Tibial artery (tissue), 4 donors: Measurements from ENCODE around the gene NHERF1.

Source experiments
- DNase-seq, 2 donors: peaks; one replicate each; pipeline ENCODE4 v3.0.0-alpha.2; 2019
- H3K27ac ChIP-seq, 2 donors: fragments of 200-600 bp; sonication (generic) in 1 of 2; 1 replicate in 1 of 2; 2 replicates in 1 of 2; pipeline ENCODE4 v1.5.1; 2018 to 2019; ENCODE audit warnings: mild to moderate bottlenecking in 1 of 2
- H3K27me3 ChIP-seq, 2 donors: fragments of 200-600 bp; sonication (generic) in 1 of 2; one replicate each; pipeline versions ENCODE4 v1.5.1 to v1.6.0; 2016 to 2019
- H3K36me3 ChIP-seq, 3 donors: fragments of 200-600 bp; sonication (generic) in 2 of 3; one replicate each; pipeline ENCODE4 v1.5.1; 2016 to 2019; ENCODE audit warnings: mild to moderate bottlenecking in 2 of 3
- H3K4me1 ChIP-seq, 4 donors: fragments of 200-600 bp; sonication (generic) in 2 of 4; 1 replicate in 3 of 4; 2 replicates in 1 of 4; pipeline ENCODE4 v1.5.1; 2016 to 2019
- H3K4me3 ChIP-seq, 2 donors: fragments of 200-600 bp; sonication (generic) in 1 of 2; 1 replicate in 1 of 2; 2 replicates in 1 of 2; pipeline ENCODE4 v1.5.1; 2018 to 2019; ENCODE audit warnings: mild to moderate bottlenecking in 2 of 2
- H3K9me3 ChIP-seq, 3 donors: fragments of 200-600 bp; sonication (generic) in 1 of 3; one replicate each; pipeline ENCODE4 v1.5.1; 2016 to 2019
- intact Hi-C: fragments of 100-400 bp; cut with DNase I; formaldehyde crosslinking; loops from one replicate; pipeline ENCODE4 v1.15.0; 2023; ENCODE audit warnings: low total_unique reads
- TF ChIP-seq, protein P1 (sequence below), 2 experiments: fragments of 200-600 bp in 1 of 2; fragments of 450-650 bp in 1 of 2; IDR thresholded peaks; one replicate each; pipeline ENCODE4 v1.5.1; 2017 to 2019; ENCODE audit warnings: antibody characterized with exemption in 2 of 2, mild to moderate bottlenecking in 1 of 2, moderate library complexity in 1 of 2

Gene NHERF1

GRCh38 chr17:74750327-74751069 lies 2.1 kb downstream of the NHERF1 start:
- H3K4me1 ChIP-seq, result peaks cover 0 to 43% (median 32%) of the 10 kb centered on the region in 4 donors
- no peaks in the 10 kb centered on the region for H3K36me3 ChIP-seq
- H3K4me3 ChIP-seq, result peak overlapping the region; percentile 95 to 98
- DNase-seq, result no peak
- intact Hi-C loops, result no loop called here
- H3K27ac ChIP-seq, result peak overlapping the region; percentile 80 to 89
- no peaks in the 10 kb centered on the region for H3K9me3 ChIP-seq
- TF ChIP-seq, protein P1, sequence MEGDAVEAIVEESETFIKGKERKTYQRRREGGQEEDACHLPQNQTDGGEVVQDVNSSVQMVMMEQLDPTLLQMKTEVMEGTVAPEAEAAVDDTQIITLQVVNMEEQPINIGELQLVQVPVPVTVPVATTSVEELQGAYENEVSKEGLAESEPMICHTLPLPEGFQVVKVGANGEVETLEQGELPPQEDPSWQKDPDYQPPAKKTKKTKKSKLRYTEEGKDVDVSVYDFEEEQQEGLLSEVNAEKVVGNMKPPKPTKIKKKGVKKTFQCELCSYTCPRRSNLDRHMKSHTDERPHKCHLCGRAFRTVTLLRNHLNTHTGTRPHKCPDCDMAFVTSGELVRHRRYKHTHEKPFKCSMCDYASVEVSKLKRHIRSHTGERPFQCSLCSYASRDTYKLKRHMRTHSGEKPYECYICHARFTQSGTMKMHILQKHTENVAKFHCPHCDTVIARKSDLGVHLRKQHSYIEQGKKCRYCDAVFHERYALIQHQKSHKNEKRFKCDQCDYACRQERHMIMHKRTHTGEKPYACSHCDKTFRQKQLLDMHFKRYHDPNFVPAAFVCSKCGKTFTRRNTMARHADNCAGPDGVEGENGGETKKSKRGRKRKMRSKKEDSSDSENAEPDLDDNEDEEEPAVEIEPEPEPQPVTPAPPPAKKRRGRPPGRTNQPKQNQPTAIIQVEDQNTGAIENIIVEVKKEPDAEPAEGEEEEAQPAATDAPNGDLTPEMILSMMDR (IDR thresholded peaks at IDR 0.05), result no peak
- no peaks in the 10 kb centered on the region for H3K27me3 ChIP-seq

- no peaks in the 10 kb centered on the region for H3K27me3 ChIP-seq
- TF ChIP-seq, protein P1 (IDR thresholded peaks at IDR 0.05), result no peak
- no peak overlapping the region for H3K27ac ChIP-seq
- peaks cover 0 to 42% (median 31%) of the 10 kb centered on the region in 4 donors for H3K4me1 ChIP-seq
- no peaks in the 10 kb centered on the region for H3K36me3 ChIP-seq
- intact Hi-C loops, result no loop called here
- H3K9me3 ChIP-seq, result no peaks in the 10 kb centered on the region
- no peak overlapping the region for H3K4me3 ChIP-seq
- no peak for DNase-seq
Observed at GRCh38 chr17:74752415-74752814, 4.0 kb downstream of the NHERF1 start.

- Histone ChIP-seq H3K27me3 (no peaks in the 10 kb centered on the region), H3K4me3 (no peak overlapping the region), H3K36me3 (no peaks in the 10 kb centered on the region), H3K4me1 (peaks cover 0 to 42% (median 30%) of the 10 kb centered on the region in 4 donors), H3K27ac (no peak overlapping the region), H3K9me3 (no peaks in the 10 kb centered on the region)
- TF ChIP-seq, protein P1 (IDR thresholded peaks at IDR 0.05), result no peak
- DNase-seq, result no peak
- intact Hi-C loops, result no loop called here
Observed at GRCh38 chr17:74752822-74753401, 4.5 kb downstream of the NHERF1 start.

- Histone ChIP-seq H3K27me3 (no peaks in the 10 kb centered on the region), H3K27ac (no peak overlapping the region), H3K9me3 (no peaks in the 10 kb centered on the region), H3K4me1 (peaks cover 0 to 51% (median 35%) of the 10 kb centered on the region in 4 donors), H3K4me3 (no peak overlapping the region), H3K36me3 (no peaks in the 10 kb centered on the region)
- DNase-seq, result no peak
- TF ChIP-seq, protein P1 (IDR thresholded peaks at IDR 0.05), result no peak
- intact Hi-C loops, result no loop called here
Observed at GRCh38 chr17:74754832-74755231, 6.4 kb downstream of the NHERF1 start.

GRCh38 chr17:74755533-74755932 lies 7.1 kb downstream of the NHERF1 start:
- Histone ChIP-seq H3K27ac (no peak overlapping the region), H3K9me3 (no peaks in the 10 kb centered on the region), H3K27me3 (no peaks in the 10 kb centered on the region), H3K36me3 (no peaks in the 10 kb centered on the region), H3K4me1 (peaks cover 0 to 51% (median 28%) of the 10 kb centered on the region in 4 donors), H3K4me3 (no peak overlapping the region)
- no peak for DNase-seq
- intact Hi-C loops, result no loop called here
- TF ChIP-seq, protein P1 (IDR thresholded peaks at IDR 0.05), result no peak
